ENCODE data around the gene CARD6.

DNA sequence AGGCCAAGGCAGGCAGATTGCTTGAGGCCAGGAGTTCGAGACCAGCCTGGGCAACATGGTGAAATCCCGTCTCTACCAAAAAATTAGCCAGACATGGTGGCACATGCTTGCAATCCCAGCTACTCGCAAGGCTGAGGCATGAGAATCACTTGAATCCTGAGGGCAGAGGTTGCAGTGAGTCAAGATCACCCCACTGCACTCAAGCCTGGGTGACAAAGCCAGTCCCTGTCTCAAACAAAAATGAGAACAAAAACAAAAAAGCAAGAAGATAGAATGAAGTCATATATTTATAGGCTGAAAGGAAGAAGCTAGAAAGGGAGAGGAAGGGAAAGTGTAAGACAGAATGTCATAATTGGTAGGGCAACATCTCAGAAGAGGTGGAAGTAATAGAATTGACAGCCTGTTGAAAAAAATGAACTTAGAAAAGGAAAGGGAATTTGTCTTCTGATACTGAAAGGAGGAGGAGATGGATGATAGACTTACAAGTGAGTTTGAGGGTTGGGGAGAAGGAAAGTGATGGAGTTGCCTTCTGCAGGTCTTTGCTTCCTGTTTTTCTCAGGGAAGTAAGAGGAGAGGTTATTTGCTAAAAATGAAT is 32.2 kb downstream of the CARD6 start:
- TF ChIP-seq CTCF (IDR thresholded peaks at IDR 0.05) (no peak), POLR2AphosphoS5 (IDR thresholded peaks at IDR 0.05) (no peak)

Measured in breast epithelium (tissue), 3 donors.